Activated naive CD8-positive, alpha-beta T cell treated with anti-CD3 and anti-CD28 coated beads for 36 hours (primary cell): ENCODE results near the gene FAM20C. TPM values are rescaled to one million over a fixed set of nuclear protein-coding genes. Genes with fewer than 3 reads are reported as not detected.

Source experiments
- DNase-seq: peaks from one replicate; pipeline ENCODE4 v3.0.0; 2021
- H3K27ac Mint-ChIP-seq: one replicate; pipeline ENCODE4 v1.8.0; 2022; ENCODE audit warnings: mild to moderate bottlenecking, moderate library complexity, mixed read lengths
- H3K27me3 Mint-ChIP-seq: one replicate; pipeline ENCODE4 v1.8.0; 2022; ENCODE audit warnings: mild to moderate bottlenecking, mixed read lengths
- H3K36me3 Mint-ChIP-seq: one replicate; pipeline ENCODE4 v1.8.0; 2021; ENCODE audit warnings: mild to moderate bottlenecking, mixed read lengths
- H3K4me1 Mint-ChIP-seq: one replicate; pipeline ENCODE4 v1.8.0; 2021; ENCODE audit warnings: mixed read lengths
- H3K4me3 Mint-ChIP-seq: one replicate; pipeline ENCODE4 v1.8.0; 2022; ENCODE audit warnings: mild to moderate bottlenecking, moderate library complexity, mixed read lengths
- H3K9me3 Mint-ChIP-seq: one replicate; pipeline ENCODE4 v1.8.0; 2022; ENCODE audit warnings: mixed read lengths
- total RNA-seq, 2 experiments: library from RNA; stranded (reverse); gene quantifications; one replicate each; pipeline ENCODE4 v1.2.3, GENCODE V29; 2021

FAM20C gene
- 1 to 10 TPM; 1.1 TPM for total RNA-seq

DNA sequence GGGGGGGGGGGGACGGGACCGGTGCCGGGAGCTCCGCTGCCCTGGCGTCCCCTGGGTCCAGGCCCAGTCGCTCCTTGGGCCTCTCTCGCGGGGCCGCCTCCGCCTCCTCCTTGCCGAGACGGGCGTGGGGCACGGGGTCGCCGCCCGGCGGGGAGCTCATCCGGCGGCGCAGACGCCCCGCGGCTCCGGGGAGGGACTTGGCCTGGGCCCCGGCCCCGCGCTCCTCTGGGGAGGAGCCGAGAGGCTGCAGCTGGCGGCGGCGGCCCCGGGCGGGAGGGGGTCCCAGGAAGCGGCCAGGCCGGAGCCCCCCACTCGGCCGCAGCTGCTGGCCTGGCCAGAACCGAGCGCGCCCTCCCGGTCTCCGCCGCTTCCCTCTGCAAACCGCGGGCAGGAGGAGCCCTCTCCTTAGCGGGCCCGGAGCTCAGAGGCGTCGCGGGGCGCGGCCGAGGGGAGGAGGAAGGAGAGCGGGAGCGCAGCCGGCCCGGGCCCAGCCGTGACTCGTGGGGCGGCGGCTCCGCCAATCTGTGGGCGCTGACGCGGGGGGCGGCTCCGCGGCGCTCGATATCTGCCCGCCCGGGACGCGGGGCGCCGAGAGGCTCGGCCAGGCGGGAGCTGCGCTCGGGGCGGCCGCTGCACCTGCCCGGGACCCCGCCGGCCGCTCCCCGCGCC lies at the start of gene FAM20C:
Gene FAM20C, plus strand, starts transcription at position 591 of the 669 bp plus-strand sequence. CDS start 629 bp downstream, outside the sequence.
- peaks cover 51% of the 10 kb centered on the region for H3K27me3 Mint-ChIP-seq
- H3K4me1 Mint-ChIP-seq = peaks cover 3% of the 10 kb centered on the region
- H3K27ac Mint-ChIP-seq = no peak within 1 kb of the TSS
- H3K9me3 Mint-ChIP-seq = no peaks in the 10 kb centered on the region
- peak within 1 kb of the TSS; percentile 71 for H3K4me3 Mint-ChIP-seq
- DNase-seq = peak; percentile 64
- no peaks in the 10 kb centered on the region for H3K36me3 Mint-ChIP-seq

DNA sequence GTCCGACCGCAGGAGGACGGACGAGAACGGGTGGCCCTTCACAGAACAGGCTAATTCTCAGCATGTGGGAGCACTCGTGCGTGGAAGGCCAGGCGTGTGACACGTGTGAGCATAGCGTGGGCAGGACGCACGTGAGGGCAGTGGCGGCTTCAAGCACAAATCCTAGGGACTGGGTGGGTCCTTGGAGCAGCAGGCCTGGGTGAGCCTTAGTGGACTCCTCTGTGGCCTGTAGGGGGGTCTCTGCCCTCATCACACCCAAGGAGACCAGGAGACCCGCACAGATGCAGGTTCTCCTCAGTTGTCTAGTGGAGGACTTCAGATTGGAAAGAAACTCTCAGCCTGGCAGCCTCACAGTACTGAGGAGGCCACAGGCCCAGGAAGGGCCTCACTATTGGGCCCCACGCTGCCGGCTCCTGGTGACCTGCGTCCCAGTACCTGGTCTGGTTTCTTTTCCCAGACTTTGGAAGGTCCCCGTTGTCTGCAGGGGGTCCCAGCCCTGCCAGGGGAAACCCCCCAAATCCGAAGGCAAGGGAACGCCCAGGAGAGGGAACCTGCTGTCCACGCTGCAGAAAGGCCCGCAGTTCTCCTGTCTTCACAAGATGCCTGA lies 49.1 kb upstream of the FAM20C start:
- Mint-ChIP-seq H3K27me3 (no peaks in the 10 kb centered on the region), H3K27ac (no peak overlapping the region), H3K36me3 (peaks cover 14% of the 10 kb centered on the region), H3K9me3 (no peaks in the 10 kb centered on the region), H3K4me1 (peaks cover 7% of the 10 kb centered on the region), H3K4me3 (no peak overlapping the region)
- no peak for DNase-seq

DNA sequence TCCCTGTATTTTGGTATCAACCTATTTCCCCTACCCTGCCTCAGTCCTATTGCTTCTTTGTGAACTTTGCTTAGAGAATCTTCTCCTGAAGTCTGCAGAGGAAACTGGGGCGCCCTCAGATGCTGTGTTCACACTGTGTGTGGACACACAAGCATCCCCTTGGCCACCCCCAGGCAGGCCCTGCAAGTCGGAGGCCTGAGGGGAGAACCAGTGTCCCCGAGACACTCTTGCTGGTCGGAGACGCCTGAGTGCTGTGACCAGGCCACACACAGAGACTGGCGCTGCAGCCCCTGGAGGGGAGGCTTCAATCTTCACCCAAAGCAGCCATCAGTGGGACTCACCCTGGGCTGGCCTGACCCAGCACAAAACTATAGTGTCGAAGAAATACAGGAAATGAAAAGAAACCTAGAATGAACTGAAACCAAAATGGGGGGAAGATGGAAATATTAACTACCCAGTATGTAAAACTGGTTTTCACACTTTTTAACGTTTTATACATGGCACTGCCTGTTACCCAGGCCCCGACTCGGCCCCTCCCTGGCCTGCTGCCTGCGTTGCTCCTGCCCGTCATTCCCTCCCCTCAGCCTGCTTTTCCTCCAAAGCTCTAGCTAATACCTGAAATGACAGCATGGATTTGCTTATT lies 48.4 kb upstream of the FAM20C start:
- Mint-ChIP-seq H3K9me3 (no peaks in the 10 kb centered on the region), H3K4me3 (no peak overlapping the region), H3K36me3 (peaks cover 17% of the 10 kb centered on the region), H3K4me1 (peaks cover 9% of the 10 kb centered on the region), H3K27ac (no peak overlapping the region), H3K27me3 (no peaks in the 10 kb centered on the region)
- DNase-seq = no peak

DNA sequence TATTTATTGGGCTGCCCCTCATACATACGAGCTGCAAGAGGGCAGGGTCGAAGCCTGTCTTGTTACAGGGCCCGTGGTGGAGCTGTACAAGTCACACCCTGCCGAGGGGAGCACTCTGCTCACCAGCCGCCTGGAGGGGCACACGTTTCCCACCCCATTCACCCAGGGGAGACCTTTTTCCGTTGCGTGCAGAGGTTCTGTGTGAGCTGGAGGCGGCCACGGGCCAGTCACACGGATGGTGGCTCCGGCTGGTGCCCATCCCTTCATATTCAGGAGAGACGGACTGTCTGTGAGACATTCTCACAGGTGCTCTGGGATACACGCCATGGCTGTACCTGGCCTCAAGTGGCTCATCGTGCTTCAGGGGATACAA lies 47.9 kb upstream of the FAM20C start:
- no peaks in the 10 kb centered on the region for H3K27me3 Mint-ChIP-seq
- H3K36me3 Mint-ChIP-seq = peaks cover 17% of the 10 kb centered on the region
- no peak overlapping the region for H3K4me3 Mint-ChIP-seq
- H3K4me1 Mint-ChIP-seq = peaks cover 9% of the 10 kb centered on the region
- DNase-seq = no peak
- H3K9me3 Mint-ChIP-seq = no peaks in the 10 kb centered on the region
- H3K27ac Mint-ChIP-seq = no peak overlapping the region

DNA sequence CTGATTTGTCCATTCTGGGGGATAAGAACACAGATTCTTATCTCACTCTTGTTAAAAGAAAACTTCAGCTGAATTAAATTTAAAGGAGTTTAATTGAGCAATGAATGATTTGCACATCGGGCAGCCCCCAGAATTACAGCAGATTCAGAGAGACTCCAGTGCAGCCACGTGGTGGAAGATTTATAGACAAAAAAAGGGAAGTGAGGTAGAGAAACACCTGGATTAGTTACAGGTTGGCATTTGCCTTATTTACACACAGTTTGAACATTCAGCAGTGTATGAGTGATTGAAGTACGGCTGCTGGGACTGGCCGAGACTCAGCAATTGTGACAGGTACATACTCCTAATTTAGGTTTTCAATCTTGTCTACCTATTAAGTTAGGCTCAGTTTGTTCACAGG lies 46.5 kb upstream of the FAM20C start:
- Mint-ChIP-seq H3K27ac (no peak overlapping the region), H3K4me1 (peaks cover 18% of the 10 kb centered on the region), H3K9me3 (no peaks in the 10 kb centered on the region), H3K27me3 (no peaks in the 10 kb centered on the region), H3K36me3 (peaks cover 21% of the 10 kb centered on the region), H3K4me3 (no peak overlapping the region)
- DNase-seq = no peak

DNA sequence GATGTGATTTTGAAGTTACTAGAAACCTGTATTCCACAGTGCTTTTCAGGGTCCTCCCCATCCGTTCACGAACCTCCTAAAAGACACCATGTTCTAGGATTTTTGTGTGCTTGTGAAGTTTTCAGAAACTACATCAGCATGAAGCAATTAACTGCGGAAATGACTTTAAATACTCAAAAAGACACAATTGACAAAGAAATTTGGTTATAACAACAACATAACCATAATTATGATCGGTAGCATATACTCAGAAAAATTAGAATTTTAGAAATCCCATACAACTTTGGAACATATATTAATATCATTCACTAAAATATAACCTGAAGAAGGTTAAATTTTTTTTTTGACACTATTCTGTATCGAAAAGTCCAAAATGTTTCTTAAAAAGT lies 43.8 kb upstream of the FAM20C start:
- Mint-ChIP-seq H3K27me3 (no peaks in the 10 kb centered on the region), H3K36me3 (peaks cover 21% of the 10 kb centered on the region), H3K9me3 (no peaks in the 10 kb centered on the region), H3K27ac (peak overlapping the region; percentile 99), H3K4me3 (peak overlapping the region; percentile 91), H3K4me1 (peaks cover 18% of the 10 kb centered on the region)
- DNase-seq = no peak

DNA sequence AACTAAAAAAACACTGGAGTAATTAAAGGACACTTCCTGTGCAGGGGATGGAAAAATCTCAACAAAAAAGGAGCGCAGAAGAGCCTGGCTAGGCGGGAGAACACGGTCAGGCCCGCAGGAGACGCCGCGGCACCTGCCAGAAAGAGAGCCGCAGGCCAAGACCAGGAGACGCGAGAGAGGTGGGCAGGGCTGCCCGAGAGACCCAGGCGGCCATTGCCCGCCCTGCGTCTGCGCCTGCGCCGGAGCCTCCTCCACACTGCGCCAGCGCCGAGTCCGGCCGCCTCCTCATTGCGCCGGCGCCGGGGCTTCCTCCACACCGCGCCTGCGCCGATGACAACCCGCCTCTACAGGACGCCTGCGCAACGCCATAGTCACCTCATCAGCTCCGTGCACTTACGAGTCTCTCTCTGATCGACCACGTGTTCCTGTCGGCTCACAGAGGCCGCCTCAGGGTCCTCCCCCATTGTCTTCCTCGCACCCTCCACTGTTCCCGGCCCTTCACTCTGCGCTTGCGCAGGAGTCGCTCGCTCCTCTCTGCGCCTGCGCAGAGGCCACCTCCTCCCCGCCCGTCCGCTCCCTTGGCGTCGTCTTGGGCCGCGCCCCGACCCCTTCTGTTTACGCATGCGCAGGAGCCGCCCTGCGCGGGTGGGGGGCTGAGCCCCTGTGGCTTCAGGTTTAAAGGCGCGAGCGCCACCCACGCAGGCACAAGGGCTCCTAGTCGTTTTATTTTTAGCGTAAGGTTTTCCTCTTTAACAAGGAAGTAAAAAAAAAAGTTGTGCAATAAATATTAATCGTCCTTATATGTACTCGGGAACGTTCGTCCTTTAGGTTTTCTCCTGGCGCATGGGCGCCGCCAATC lies 43.2 kb upstream of the FAM20C start:
- Mint-ChIP-seq H3K27me3 (no peaks in the 10 kb centered on the region), H3K4me3 (peak overlapping the region; percentile 91)

DNA sequence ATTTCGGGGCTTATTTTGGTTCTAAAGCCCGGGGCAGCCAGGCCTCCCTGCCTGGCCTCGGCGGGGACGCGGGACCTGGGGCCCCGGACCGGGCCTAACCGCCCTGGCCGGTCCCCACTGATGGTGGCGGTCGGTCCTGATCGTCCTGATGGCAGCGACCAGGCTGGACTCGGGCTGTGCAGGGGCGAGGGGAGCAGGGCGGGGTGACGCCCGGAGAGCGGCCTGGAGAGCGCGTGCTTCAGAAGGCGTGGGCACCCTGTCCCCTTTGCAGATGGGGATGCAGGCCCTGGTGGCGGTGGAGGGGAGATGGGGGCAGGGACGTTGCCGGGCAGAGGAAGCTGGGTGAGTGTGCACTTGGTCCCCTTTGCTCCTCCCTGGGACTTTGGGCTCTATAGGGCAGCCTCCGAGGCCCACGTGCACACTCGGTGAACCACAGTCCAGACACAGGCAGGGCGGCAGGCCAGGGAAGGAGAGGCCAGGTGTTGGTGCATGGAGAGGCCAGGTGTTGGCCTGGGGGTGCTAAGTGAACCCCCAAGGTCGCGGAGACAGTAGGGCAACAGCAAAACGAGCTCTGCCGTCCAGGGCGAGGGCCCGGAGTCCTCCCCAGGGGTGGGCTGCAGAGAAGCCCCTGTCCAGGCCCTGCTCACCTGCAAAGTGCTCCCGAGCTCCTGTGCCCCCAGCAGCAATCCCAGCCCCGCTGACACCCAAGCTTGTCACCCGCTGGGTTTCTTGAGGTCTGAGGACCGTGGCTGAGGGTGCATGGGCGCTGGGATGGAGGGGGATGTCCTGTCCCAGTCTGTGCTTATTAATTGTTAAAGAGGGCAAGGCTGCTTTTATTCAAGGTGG lies 42.4 kb upstream of the FAM20C start:
- peaks cover 19% of the 10 kb centered on the region for H3K36me3 Mint-ChIP-seq
- DNase-seq = peak; percentile 57
- no peaks in the 10 kb centered on the region for H3K27me3 Mint-ChIP-seq
- H3K4me3 Mint-ChIP-seq = peak overlapping the region; percentile 91
- no peaks in the 10 kb centered on the region for H3K9me3 Mint-ChIP-seq
- H3K4me1 Mint-ChIP-seq = peaks cover 11% of the 10 kb centered on the region
- peak overlapping the region; percentile 99 for H3K27ac Mint-ChIP-seq

More for the DNA sequence above, 43.2 kb upstream of the FAM20C start:
- peaks cover 21% of the 10 kb centered on the region for H3K36me3 Mint-ChIP-seq
- DNase-seq = peak; percentile 98
- peaks cover 12% of the 10 kb centered on the region for H3K4me1 Mint-ChIP-seq
- H3K9me3 Mint-ChIP-seq = no peaks in the 10 kb centered on the region
- H3K27ac Mint-ChIP-seq = peak overlapping the region; percentile 99

DNA sequence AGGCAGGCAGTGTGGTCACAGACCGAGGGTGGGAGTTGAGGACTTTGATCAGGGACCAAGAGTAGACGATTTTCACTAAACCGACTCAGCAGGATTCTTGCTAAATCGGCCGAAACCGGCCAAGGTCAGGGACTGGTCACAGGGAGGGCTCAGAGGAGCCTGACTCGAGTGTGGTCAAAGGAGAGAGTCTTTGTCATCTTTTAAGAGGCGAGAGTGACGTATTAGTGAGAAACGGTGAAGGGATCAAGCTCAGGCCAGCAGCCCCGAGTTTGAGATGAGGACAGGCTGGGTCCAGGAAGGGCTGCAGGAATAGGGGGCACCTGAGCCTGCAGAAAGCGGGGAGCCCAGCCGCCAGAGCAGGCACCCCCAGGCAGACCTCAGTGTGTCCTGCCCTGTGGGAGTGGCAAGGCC lies 41.6 kb upstream of the FAM20C start:
- Mint-ChIP-seq H3K27ac (peak overlapping the region; percentile 99), H3K36me3 (peaks cover 16% of the 10 kb centered on the region), H3K27me3 (no peaks in the 10 kb centered on the region), H3K9me3 (no peaks in the 10 kb centered on the region), H3K4me3 (peak overlapping the region; percentile 91), H3K4me1 (peaks cover 11% of the 10 kb centered on the region)
- DNase-seq = no peak

DNA sequence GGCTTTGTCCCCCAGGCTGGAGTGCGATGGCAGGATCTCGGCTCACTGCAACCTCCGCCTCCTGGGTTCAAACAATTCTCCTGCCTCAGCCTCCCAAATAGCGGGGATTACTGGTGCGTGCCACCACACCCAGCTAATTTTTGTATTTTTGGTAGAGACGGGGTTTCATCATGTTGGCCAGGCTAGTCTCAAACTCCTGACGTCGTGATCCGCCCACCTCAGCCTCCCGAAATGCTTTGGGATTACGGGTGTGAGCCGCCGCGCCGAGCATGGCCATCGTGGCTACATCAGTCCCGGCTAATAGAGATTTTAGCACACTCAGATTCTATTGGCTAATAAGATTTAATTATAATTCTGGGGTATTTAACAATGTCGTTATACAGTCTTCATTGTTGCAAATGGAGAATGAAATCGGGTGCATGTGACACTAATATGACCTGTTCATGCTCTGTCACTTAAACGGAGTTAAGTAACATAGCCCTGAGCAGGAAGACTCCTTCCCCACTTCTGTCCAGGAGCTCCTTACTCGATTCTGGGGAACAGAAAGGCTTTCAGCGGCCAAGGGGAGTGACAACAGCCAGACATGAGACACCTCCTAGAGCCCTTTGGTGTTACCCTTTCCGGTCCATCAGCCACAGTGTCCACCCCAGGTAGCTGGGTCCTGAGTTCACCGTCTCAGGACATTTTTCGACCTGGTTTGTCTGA lies 40.9 kb upstream of the FAM20C start:
- peaks cover 11% of the 10 kb centered on the region for H3K4me1 Mint-ChIP-seq
- H3K36me3 Mint-ChIP-seq = peaks cover 16% of the 10 kb centered on the region
- no peak overlapping the region for H3K4me3 Mint-ChIP-seq
- H3K9me3 Mint-ChIP-seq = no peaks in the 10 kb centered on the region
- H3K27ac Mint-ChIP-seq = no peak overlapping the region
- no peak for DNase-seq
- no peaks in the 10 kb centered on the region for H3K27me3 Mint-ChIP-seq

DNA sequence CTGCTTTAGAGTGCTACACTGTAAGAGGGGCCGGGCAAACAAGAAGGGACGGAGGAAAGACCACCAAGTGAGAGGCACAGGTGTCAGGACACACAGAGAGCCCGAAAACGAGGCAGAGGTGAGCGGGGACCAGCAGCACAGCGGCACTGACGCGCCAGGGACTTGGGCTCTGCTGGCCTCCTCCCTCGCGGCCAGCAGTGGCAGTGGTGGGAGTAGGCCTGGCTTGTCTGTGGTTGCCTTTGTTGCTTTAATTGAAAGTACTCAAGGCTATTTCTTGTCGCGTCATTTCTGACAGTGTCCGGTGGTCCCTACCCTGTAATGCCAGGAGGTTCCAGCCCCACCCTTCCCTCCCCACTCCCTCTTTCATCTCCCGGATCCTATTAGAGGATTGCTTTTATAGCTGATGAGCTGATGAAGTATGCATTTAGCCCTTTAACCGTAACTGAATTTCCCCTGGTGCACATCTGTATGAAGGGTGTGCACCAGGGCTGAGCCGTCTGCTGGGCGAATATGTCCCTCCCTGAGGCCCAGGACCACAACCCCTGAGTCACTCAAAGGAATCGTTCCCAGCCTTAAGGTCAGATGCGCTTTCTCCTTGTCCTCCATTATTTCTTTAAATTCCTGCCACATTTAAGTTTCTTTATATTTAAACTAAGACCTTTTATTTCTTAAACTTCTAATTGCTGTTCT lies 39.5 kb upstream of the FAM20C start:
- no peak for DNase-seq
- H3K4me3 Mint-ChIP-seq = no peak overlapping the region
- H3K27ac Mint-ChIP-seq = no peak overlapping the region
- H3K4me1 Mint-ChIP-seq = peaks cover 11% of the 10 kb centered on the region
- no peaks in the 10 kb centered on the region for H3K27me3 Mint-ChIP-seq
- H3K36me3 Mint-ChIP-seq = peaks cover 7% of the 10 kb centered on the region
- no peaks in the 10 kb centered on the region for H3K9me3 Mint-ChIP-seq

DNA sequence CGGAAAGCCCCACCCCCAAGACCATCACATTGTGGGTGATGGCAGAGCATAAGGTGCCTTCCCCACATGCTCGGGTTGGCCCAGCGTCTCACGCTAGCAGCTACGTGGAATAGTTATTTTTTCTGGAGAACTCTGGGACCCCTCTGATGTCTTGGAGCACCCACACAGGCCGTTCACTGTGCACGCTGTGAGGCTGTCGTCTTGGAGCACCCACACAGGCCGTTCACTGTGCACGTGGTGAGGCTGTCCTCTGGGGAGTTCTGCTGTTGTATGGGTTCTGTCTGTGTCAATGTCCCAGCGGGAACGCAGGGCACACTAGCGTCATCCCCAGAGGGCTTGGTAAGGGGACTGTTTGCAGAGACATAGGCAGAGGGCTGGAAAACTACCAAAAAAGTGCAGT lies 38.8 kb upstream of the FAM20C start:
- no peak overlapping the region for H3K27ac Mint-ChIP-seq
- H3K4me3 Mint-ChIP-seq = no peak overlapping the region
- no peaks in the 10 kb centered on the region for H3K9me3 Mint-ChIP-seq
- H3K27me3 Mint-ChIP-seq = no peaks in the 10 kb centered on the region
- H3K4me1 Mint-ChIP-seq = peaks cover 11% of the 10 kb centered on the region
- DNase-seq = no peak
- H3K36me3 Mint-ChIP-seq = peaks cover 5% of the 10 kb centered on the region

DNA sequence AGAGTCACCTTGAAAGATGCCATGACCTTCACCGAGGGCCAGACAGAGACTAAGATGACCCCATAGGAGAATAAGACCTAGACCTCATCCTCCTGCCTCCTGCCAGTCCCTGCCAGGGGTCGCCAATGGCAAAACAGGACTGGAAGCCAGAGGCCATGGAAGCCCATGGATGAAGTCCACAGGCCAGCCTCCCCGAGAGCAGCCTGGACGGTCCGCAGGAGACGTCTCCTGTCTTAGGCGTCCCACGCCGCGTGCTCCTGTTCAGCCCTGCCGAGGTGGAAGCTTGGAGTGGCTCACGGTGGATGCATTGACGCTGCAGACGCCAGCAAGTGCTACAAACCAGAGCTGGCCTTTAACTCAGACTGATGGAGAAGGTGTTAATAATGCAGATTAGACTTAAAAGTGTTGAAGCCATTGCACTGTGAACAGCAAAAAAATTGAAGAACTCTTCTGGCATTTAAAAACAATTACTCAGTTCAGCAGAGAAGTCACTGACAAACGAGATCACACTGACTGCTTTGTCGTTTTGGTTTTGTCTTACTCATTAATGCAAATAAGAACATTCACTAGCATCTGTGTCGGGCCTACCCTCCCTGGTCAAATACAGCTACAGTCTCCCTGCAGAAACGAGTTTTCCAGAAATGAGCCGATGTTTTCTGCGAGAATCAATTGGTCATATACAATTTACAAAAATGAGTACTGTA lies 38.1 kb upstream of the FAM20C start:
- no peak for DNase-seq
- no peak overlapping the region for H3K27ac Mint-ChIP-seq
- H3K4me3 Mint-ChIP-seq = no peak overlapping the region

More for the DNA sequence above, 38.1 kb upstream of the FAM20C start:
- Mint-ChIP-seq H3K27me3 (no peaks in the 10 kb centered on the region), H3K9me3 (no peaks in the 10 kb centered on the region), H3K36me3 (peaks cover 3% of the 10 kb centered on the region), H3K4me1 (peaks cover 9% of the 10 kb centered on the region)
